Neuronal stem cell (in vitro differentiated cells): ENCODE results near the gene ITGA8.

ENCODE experiments used
- DNase-seq: peaks from one replicate; pipeline ENCODE4 v3.0.0-alpha.2; 2013; ENCODE audit warnings: low spot score
- H2AFZ ChIP-seq: one replicate; pipeline ENCODE4 v1.6.1; 2013; ENCODE audit warnings: mild to moderate bottlenecking, low read length, inconsistent platforms
- H2AK5ac ChIP-seq: 2 replicates; pipeline ENCODE4 v1.6.1; 2013; ENCODE audit warnings: low read depth, mild to moderate bottlenecking, inconsistent platforms, low read length, moderate library complexity, mixed read lengths
- H2BK120ac ChIP-seq: 2 replicates; pipeline ENCODE4 v1.6.1; 2013; ENCODE audit warnings: low read depth, mild to moderate bottlenecking, inconsistent platforms, low read length, moderate library complexity, mixed read lengths
- H2BK12ac ChIP-seq: one replicate; pipeline ENCODE4 v1.6.1; 2013; ENCODE audit warnings: low read length, inconsistent platforms
- H2BK15ac ChIP-seq: 2 replicates; pipeline ENCODE4 v1.6.1; 2013; ENCODE audit warnings: mild to moderate bottlenecking, low read length, inconsistent platforms, mixed read lengths
- H2BK5ac ChIP-seq: one replicate; pipeline ENCODE4 v1.6.1; 2013; ENCODE audit warnings: inconsistent platforms, mild to moderate bottlenecking, low read length, moderate library complexity
- H3K14ac ChIP-seq: one replicate; pipeline ENCODE4 v1.6.1; 2013; ENCODE audit warnings: low read length, inconsistent platforms
- H3K18ac ChIP-seq: 2 replicates; pipeline ENCODE4 v1.6.1; 2013; ENCODE audit warnings: low read length, inconsistent platforms
- H3K23ac ChIP-seq: 2 replicates; pipeline ENCODE4 v1.6.1; 2013; ENCODE audit warnings: low read depth, mild to moderate bottlenecking, mixed read lengths, low read length, inconsistent platforms; ENCODE audit not compliant: poor library complexity
- H3K27ac ChIP-seq: replicated peaks from 3 replicates; pipeline ENCODE4 v1.5.1; 2013; ENCODE audit warnings: low read length, inconsistent platforms
- H3K27me3 ChIP-seq, 3 experiments: 2 replicates each; pipeline ENCODE4 v1.6.1; 2013; ENCODE audit warnings: low read length in 3 of 3, mild to moderate bottlenecking in 2 of 3, inconsistent platforms in 1 of 3, low read depth in 1 of 3, mixed read lengths in 1 of 3, moderate library complexity in 1 of 3; ENCODE audit not compliant: control insufficient read depth in 3 of 3, insufficient read depth in 3 of 3
- H3K36me3 ChIP-seq, 2 donors: replicated peaks in 1 of 2; 2 replicates each; pipeline ENCODE4 v1.6.1; 2013; ENCODE audit warnings: low read length in 2 of 2; ENCODE audit not compliant: control insufficient read depth in 2 of 2, insufficient read depth in 2 of 2
- H3K4ac ChIP-seq: 2 replicates; pipeline ENCODE4 v1.6.1; 2013; ENCODE audit warnings: inconsistent platforms, mild to moderate bottlenecking, low read length, moderate library complexity
- H3K4me1 ChIP-seq, 2 donors: 1 replicate in 1 of 2; 2 replicates in 1 of 2; pipeline ENCODE4 v1.6.1; 2013; ENCODE audit warnings: low read length in 2 of 2, low read depth in 1 of 2; ENCODE audit not compliant: control insufficient read depth in 2 of 2, insufficient read depth in 1 of 2
- H3K4me2 ChIP-seq: one replicate; pipeline ENCODE4 v1.6.1; 2013; ENCODE audit warnings: mild to moderate bottlenecking, low read length, inconsistent platforms; ENCODE audit not compliant: insufficient read depth, poor library complexity, severe bottlenecking
- H3K4me3 ChIP-seq, 2 donors: 2 replicates each; pipeline ENCODE4 v1.5.1; 2013; ENCODE audit warnings: low read length in 2 of 2, mild to moderate bottlenecking in 2 of 2, inconsistent platforms in 1 of 2, moderate library complexity in 1 of 2
- H3K79me1 ChIP-seq: one replicate; pipeline ENCODE4 v1.6.1; 2013; ENCODE audit warnings: low read depth, mild to moderate bottlenecking, inconsistent platforms, low read length, moderate library complexity
- H3K9ac ChIP-seq: one replicate; pipeline ENCODE4 v1.6.1; 2013; ENCODE audit warnings: mild to moderate bottlenecking, low read depth, low read length, inconsistent platforms; ENCODE audit not compliant: poor library complexity
- H3K9me3 ChIP-seq, 2 donors: replicated peaks in 1 of 2; 2 replicates each; pipeline versions ENCODE3 to v1.6.1; 2013; ENCODE audit warnings: low read length in 2 of 2, mild to moderate bottlenecking in 2 of 2, inconsistent platforms in 1 of 2, low read depth in 1 of 2, mixed read lengths in 1 of 2, moderate library complexity in 1 of 2; ENCODE audit not compliant: control insufficient read depth in 2 of 2, insufficient read depth in 1 of 2
- H4K8ac ChIP-seq: one replicate; pipeline ENCODE4 v1.6.1; 2013; ENCODE audit warnings: low read depth, mild to moderate bottlenecking, inconsistent platforms, low read length, moderate library complexity
- H4K91ac ChIP-seq: one replicate; pipeline ENCODE4 v1.6.1; 2013; ENCODE audit warnings: low read length, low read depth, mild to moderate bottlenecking, inconsistent platforms; ENCODE audit not compliant: poor library complexity
- WGBS, 2 donors: extraction: QIAGEN DNeasy Blood & Tissue Kit; methylation state at CpG; one replicate each; pipeline ENCODE4 v1.1.7; 2013; ENCODE audit warnings: missing lambda C conversion rate in 2 of 2, mixed read lengths in 1 of 2; ENCODE audit not compliant: insufficient read length in 2 of 2, insufficient replicate concordance in 1 of 2; ENCODE audit errors: extremely low coverage in 2 of 2; 5-methylcytosine and 5-hydroxymethylcytosine counted together

ITGA8 gene

DNA sequence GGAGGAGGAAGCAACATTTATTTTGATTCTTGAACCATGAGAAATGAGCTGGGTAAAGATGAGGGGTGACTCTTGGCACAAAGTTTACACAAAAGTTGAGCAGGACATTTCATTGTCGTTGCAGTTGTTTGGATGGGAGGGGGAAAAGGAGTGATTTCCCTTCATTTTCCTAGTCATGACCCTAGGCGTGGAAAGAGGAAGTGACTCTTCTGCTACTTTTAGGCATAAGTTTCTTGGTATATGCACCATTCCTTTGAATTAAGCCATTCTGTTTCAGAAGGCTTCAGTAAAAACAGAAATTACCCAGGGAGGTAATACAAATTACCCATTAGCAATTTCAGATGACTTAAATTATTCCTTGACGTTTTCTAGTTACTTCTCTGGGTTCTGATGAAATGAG, 234.7 kb downstream of the ITGA8 start:
- no peak overlapping the region for H3K27ac ChIP-seq
- no peak overlapping the region for H3K4me2 ChIP-seq
- no peaks in the 10 kb centered on the region for H3K4me1 ChIP-seq
- H4K91ac ChIP-seq = no peak overlapping the region
- no peak overlapping the region for H3K14ac ChIP-seq
- no peak overlapping the region for H2AK5ac ChIP-seq
- H3K18ac ChIP-seq = no peak overlapping the region
- peaks cover 0 to 2% (median 0%) of the 10 kb centered on the region in 3 experiments for H3K27me3 ChIP-seq
- H2AFZ ChIP-seq = no peak overlapping the region
- WGBS, 2 donors = no CpG with 5 or more reads among the region's 3 CpGs
- H3K79me1 ChIP-seq = no peaks in the 10 kb centered on the region
- H3K9ac ChIP-seq = no peak overlapping the region
- no peak overlapping the region for H3K4me3 ChIP-seq
- no peak overlapping the region for H2BK12ac ChIP-seq
- H2BK5ac ChIP-seq = no peak overlapping the region
- no peaks in the 10 kb centered on the region for H3K36me3 ChIP-seq
- H3K9me3 ChIP-seq = no peaks in the 10 kb centered on the region
- H2BK120ac ChIP-seq = no peak overlapping the region
- no peak overlapping the region for H3K4ac ChIP-seq
- DNase-seq = no peak
- no peak overlapping the region for H3K23ac ChIP-seq
- no peak overlapping the region for H2BK15ac ChIP-seq
- no peak overlapping the region for H4K8ac ChIP-seq

DNA sequence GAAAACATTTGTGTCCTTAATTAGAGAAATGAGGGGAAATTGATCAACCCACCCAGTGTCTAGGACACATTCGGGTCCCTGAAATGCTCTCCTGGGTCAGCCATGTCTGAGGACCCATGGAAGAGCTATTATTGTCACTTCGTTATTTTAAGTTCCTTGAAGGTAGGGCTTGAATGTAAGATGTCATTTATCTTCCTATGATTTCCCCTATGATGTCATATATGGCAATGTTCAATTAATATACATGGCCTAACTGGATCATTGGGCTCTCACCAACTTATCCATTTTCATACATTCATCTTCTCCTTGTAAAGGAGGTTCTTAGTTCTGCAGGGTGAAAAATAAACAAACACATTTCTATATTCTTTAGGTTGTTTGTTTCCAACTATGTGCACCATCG, 235.6 kb downstream of the ITGA8 start:
- Histone ChIP-seq H2AK5ac (no peak overlapping the region), H3K4me1 (no peaks in the 10 kb centered on the region), H3K9me3 (no peaks in the 10 kb centered on the region), H2BK120ac (no peak overlapping the region), H3K4me2 (no peak overlapping the region), H3K14ac (peak overlapping the region; percentile 65), H3K27me3 (peaks cover 0 to 4% (median 2%) of the 10 kb centered on the region in 3 experiments), H3K27ac (no peak overlapping the region), H3K4ac (no peak overlapping the region), H3K18ac (no peak overlapping the region), H2BK12ac (no peak overlapping the region), H3K79me1 (no peaks in the 10 kb centered on the region), H2BK15ac (no peak overlapping the region), H2BK5ac (no peak overlapping the region), H3K4me3 (no peak overlapping the region), H3K36me3 (no peaks in the 10 kb centered on the region), H2AFZ (no peak overlapping the region), H3K23ac (no peak overlapping the region), H3K9ac (no peak overlapping the region), H4K91ac (no peak overlapping the region), H4K8ac (peak overlapping the region; percentile 86)
- WGBS, 2 donors = no CpG with 5 or more reads among the region's 3 CpGs
- no peak for DNase-seq

DNA sequence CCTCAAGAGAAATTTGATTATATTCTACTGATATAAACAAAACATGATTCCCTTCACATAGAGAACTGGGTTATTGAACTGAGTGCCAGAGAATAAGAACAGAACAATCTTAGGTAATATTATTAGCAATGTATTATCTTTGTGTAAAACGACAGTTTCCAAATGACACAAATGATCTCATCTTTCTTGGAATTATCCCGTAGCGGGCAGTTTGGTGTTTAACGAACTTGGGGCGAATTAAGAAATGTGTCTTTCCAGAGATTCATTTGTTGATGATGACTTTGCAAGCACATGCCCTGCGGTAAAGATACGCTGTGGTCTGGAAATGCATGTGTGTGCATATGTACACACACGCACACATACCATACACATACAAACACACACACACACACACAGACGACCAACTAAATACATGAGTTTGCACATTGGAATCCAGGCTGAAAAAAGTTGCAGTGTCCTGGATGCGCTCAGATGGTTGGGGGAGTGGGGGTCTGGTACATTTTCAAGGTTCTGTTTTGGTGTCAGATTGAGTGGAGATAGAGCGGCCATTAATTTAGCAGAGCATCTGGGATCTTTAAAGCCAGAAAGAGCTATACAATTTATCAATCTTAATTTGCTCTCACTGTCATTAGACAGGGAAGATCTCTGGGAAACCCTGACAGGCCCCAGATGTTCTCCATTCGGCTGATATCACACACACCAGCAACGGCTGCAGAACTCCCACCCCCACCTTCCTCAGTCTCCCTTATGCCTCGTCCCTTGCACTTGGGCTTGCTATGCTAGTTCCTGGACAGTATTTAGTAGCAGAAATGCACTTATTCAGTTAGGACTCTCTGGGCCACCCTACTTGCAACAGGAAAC, 236.3 kb downstream of the ITGA8 start:
- no peak overlapping the region for H2BK5ac ChIP-seq
- H3K18ac ChIP-seq = no peak overlapping the region
- H4K8ac ChIP-seq = no peak overlapping the region
- no peak overlapping the region for H3K4me3 ChIP-seq
- no peak overlapping the region for H2BK12ac ChIP-seq
- no peak overlapping the region for H2BK120ac ChIP-seq
- H3K23ac ChIP-seq = no peak overlapping the region
- no peaks in the 10 kb centered on the region for H3K36me3 ChIP-seq
- H3K4me2 ChIP-seq = no peak overlapping the region
- H3K79me1 ChIP-seq = no peaks in the 10 kb centered on the region
- no peak overlapping the region for H2BK15ac ChIP-seq
- H3K9ac ChIP-seq = peak overlapping the region; percentile 38
- no peaks in the 10 kb centered on the region for H3K9me3 ChIP-seq
- DNase-seq = no peak
- H3K27me3 ChIP-seq = peaks cover 0 to 10% (median 2%) of the 10 kb centered on the region in 3 experiments
- no peak overlapping the region for H2AFZ ChIP-seq
- H3K27ac ChIP-seq = no peak overlapping the region
- no peak overlapping the region for H2AK5ac ChIP-seq
- H3K4me1 ChIP-seq = peaks cover 0 to 1% of the 10 kb centered on the region in 2 donors
- no peak overlapping the region for H3K4ac ChIP-seq
- no CpG with 5 or more reads among the region's 14 CpGs for WGBS, 2 donors
- H4K91ac ChIP-seq = no peak overlapping the region
- peak overlapping the region; percentile 65 for H3K14ac ChIP-seq

DNA sequence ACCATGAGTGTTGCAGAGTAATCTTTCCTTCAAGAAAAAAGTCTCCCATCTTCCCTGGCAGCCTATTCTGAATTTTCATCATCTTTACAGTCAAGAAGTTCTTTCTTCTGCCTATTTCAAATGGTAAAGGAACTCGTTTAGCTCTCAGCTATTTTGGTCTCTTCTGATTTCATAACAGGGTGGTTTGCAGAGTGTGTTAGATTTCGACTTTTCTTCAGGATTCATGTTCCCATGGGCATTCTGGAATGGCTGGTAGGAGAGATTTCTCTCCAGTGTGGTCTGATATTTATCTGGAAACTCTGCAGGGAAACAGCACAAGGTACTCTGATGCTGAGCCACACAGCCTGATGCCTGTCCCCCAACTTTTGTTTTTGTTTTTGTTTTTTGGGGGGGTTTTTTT, 237.6 kb downstream of the ITGA8 start:
- Histone ChIP-seq H3K4me3 (no peak overlapping the region), H2BK12ac (no peak overlapping the region), H3K4me2 (no peak overlapping the region), H2AK5ac (no peak overlapping the region), H3K23ac (no peak overlapping the region), H3K79me1 (no peaks in the 10 kb centered on the region), H3K14ac (no peak overlapping the region), H3K9ac (no peak overlapping the region), H3K4me1 (peaks cover 0 to 9% of the 10 kb centered on the region in 2 donors), H3K27ac (no peak overlapping the region), H2BK15ac (no peak overlapping the region), H2AFZ (no peak overlapping the region), H4K8ac (no peak overlapping the region), H3K4ac (no peak overlapping the region), H2BK120ac (no peak overlapping the region), H3K9me3 (no peaks in the 10 kb centered on the region), H4K91ac (no peak overlapping the region), H3K27me3 (peaks cover 0 to 18% (median 2%) of the 10 kb centered on the region in 3 experiments), H2BK5ac (no peak overlapping the region), H3K18ac (no peak overlapping the region), H3K36me3 (no peaks in the 10 kb centered on the region)
- no CpG with 5 or more reads among the region's 2 CpGs for WGBS, 2 donors
- no peak for DNase-seq
